Activated CD4-positive, alpha-beta T cell treated with anti-CD3 and anti-CD28 coated beads, Interleukin-2, amount 50 U/mL, for 48 hours (primary cell): ENCODE data around the gene ANAPC2.
A peak's percentile ranks its signal among the peaks of the same experiment; 100 is the strongest.

Experiments used
- DNase-seq, 2 experiments: peaks; one replicate each; pipeline ENCODE4 v3.0.0-alpha.2; 2020

Gene ANAPC2

DNA sequence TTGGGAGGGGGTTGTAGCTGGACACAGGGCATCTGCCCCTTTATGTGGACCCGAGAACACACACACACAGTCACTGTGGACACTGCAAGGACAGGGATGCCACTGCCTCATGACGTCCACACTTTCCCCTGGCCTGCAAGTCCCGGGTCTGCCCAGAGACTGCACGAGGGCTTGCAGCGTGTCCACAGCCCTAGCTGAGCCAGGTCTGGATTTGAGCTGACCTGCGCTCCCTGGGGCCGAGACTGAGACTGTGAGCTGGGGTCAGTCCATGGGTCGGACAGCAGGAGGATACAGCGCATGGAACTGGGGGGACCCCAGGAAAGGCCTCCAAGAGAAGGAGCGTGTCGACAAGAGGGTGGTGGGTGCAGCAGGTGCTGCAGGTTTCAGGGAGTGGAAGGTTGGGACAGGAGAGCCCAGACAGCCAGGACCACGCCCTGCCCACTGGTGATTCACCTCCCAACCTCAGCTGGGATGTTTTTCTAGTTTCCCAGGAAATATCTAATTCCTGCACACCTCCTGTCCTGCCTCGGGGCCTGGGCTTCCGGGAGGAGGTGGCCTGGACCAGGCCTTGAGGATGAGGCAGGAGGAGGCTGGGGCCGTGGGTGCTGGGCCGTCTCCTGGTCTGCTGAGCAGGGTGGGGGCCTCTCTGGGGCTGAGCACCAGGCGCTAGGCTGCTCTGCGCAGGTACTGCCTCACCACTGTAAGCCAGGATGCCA, 38.1 kb upstream of the ANAPC2 start:
- DNase-seq, result no peak

DNA sequence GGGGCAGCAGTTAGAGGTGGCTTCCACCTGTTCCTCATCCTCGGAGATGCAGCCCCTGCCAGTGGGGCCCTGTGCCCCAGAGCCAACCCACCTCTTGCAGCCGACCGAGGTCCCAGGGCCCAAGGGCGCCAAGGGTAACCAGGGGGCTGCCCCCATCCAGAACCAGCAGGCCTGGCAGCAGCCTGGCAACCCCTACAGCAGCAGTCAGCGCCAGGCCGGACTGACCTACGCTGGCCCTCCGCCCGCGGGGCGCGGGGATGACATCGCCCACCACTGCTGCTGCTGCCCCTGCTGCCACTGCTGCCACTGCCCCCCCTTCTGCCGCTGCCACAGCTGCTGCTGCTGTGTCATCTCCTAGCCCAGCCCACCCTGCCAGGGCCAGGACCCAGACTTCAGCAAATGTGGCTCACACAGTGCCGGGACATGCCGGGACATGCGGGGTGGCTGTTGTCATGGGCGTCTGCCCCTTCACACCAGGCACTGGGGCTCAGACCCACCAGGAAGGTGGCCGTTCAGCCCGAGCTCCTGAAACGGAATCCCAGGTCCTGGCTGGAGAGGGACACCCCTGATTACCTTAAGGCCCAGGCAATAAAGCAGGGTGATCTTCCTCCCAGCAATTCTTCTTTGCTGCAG, 37.5 kb upstream of the ANAPC2 start:
- no peak for DNase-seq

DNA sequence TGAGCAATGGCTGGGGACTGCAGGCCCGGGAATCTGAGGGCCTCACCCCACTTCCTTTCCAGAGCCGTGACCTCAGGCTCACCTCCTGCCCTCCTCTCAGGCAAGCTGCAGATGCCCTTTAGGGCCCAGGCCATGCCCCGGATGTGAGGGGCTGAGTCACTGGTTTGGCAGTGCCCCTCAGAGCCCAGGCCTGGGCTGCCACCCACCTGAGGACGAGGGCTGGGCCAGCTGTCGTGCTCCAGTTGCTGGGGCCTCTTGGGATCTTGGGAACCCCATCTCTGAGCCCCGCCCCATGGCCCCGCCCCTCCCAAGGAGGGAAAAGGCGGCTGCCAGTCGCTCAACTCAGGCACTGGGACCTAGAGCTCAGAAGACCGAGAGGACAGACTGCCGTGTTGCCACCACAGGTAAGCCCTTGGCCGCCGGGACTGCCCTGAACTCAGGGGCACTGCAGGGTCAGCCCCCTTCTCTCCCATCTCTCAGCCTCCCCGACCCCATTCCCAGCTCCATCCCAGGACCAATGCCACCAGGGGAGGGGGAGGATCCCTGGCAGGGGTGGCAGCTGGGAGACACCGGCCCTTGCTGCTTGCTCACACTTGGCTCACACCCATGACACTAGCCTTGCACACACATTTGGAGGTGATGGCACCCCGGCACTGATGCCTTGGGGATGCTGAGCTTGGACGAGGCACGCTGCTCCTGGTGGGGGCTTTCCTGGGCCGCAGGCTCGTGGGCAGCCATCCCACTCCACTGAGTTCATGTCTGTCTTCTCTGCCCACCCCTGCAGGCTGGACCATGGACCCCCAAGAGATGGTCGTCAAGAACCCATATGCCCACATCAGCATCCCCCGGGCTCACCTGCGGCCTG, 36.7 kb upstream of the ANAPC2 start, which contains the start of gene CYSRT1:
TSS of gene CYSRT1 (plus strand) at position 345 of the 865 bp plus-strand sequence. CDS start at position 793, 448 bp downstream.
- peak in 1 of 2 experiments; percentile 31 for DNase-seq

DNA sequence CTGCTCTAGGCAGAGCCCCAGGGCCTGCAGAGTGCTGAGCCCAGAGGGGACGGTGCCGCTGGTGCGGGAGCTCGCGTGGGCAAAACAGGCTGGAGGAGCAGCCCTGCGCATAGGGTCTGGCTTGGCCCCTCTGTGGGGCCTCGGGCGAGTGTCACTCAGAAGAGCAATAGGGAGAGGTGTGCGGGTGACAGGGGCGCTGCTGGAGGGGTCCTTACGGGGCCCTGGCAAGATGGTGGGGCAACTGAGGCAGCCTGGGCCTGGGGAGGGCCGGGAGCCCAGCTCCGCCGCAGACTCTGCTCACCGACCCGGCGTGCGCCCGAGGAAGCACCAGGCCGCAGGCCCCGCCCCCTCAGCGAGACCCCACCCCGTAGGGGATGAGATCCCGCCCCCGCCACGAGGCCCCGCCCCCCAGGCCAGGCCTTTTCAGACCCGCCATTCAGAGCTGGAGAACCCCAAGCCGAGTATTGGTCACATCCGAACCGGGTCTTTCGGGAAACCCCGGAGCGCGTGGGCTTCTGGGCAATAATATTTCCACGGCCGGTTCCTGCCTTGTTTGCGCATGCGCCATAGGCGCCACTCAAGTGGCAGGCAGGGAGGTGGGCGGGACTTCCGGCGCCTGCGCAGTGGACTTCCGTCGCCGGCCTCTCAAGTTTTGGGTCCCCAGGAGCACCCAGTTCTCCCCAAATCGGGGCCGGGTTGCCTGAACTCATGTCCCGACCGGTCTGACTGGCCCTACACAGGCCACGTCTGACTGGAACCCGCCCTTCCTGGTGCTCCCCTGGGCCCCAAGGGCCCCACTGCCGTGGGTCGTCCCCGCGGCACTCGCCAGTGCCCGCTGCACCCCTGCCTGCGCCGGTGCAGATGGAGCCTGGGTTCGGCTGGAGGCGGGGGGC, 35.0 kb upstream of the ANAPC2 start:
- peak; percentile 97 to 98 for DNase-seq

DNA sequence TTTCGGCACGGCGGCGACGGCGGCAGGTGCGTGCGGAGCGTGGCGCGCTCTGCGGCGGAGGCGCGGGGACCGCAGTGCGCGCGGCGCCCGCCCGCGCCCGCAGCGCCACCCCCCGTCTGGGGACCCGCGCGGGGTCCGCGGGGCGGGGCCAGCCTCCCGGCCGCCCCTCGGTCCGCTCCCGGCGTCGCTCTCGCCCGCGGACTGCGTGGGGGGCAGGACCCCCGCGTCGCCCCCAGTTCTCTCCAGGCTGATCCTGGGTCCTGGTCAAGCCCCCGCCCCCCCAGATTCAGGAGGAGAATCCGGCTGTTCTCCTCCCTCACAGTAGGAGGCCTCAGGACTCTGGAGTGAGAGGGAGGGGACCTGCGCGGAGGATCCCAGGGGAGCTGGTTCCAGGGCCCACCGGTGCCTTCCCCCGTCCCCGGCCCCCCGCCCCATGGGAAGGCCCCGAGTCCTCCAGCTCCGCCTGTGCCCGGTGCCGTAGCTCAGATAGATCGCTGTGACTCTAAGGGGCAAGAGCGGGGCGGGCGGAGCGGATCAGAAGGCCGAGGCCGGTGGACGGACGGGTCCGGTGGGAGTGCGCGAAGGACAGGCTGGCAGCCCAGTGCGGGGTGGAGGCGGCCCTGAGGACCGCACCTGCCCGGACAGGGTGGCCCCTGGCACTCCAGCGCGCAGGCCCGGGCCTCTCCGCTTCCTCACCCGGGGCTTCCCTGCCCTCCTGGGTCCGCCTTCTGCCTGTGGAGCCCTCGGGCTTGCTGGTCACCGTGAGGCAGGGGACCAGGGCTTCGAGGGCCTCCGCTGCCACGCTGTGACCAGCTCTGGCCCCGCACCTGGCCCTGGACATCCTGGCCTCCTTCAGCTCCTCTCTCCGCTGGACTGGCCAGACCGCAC, 34.1 kb upstream of the ANAPC2 start, which contains the start of gene RNF208:
TSS of gene RNF208 (minus strand) at position 51 of the 888 bp plus-strand sequence. CDS start 1,028 bp downstream, outside the sequence.
- DNase-seq, result no peak

DNA sequence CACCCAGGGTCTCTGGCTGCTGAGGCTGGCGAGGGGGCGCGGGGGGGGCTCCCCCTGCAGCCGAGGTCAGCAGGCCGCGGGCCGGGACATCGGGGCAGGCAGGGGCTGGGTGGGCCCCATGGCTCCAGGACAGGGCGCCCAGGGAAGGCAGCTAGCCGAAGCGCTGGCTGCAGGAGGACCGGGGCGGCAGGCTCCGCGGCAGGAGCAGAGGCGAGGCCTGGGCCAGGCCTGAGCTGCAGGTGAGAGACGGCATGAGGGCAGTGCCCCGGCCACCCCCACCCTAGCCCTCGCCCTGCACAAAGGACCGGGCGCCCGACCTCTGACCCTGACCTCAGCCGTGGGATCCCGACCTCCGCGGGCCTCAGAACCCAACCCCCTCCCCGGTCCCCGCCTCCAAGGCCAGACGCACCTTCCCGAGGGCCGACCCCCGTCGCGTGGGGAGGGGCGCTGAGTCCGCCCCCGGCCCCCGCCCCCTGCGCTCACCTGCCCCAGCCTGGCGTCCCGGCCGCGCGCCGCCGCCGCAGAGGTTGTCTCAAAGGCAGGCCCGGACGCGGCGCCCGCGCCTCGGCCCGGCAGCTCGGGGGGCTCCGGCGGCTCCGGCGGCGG, 33.2 kb upstream of the ANAPC2 start:
- DNase-seq, result no peak

DNA sequence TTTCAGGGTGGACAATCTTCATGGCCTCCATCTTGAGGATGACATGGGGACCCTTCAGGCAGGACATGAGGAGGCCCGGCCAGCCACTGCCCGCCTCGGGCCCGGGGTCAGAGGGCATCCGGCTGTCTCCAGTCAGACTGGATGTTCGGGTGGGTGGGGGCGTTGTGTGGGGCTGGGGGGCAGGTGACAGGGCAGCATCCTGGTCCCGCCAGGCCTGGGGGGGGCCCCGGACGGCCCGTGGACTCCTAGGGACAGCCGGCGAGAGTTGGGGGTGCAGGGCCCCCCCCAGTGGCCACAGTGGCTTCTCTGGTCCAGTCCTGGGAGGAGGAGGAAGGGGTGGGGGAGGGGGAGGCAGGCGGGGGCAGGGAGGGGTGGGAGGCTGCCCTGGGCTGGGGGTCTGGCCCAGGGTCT, 32.7 kb upstream of the ANAPC2 start:
- DNase-seq, result no peak

DNA sequence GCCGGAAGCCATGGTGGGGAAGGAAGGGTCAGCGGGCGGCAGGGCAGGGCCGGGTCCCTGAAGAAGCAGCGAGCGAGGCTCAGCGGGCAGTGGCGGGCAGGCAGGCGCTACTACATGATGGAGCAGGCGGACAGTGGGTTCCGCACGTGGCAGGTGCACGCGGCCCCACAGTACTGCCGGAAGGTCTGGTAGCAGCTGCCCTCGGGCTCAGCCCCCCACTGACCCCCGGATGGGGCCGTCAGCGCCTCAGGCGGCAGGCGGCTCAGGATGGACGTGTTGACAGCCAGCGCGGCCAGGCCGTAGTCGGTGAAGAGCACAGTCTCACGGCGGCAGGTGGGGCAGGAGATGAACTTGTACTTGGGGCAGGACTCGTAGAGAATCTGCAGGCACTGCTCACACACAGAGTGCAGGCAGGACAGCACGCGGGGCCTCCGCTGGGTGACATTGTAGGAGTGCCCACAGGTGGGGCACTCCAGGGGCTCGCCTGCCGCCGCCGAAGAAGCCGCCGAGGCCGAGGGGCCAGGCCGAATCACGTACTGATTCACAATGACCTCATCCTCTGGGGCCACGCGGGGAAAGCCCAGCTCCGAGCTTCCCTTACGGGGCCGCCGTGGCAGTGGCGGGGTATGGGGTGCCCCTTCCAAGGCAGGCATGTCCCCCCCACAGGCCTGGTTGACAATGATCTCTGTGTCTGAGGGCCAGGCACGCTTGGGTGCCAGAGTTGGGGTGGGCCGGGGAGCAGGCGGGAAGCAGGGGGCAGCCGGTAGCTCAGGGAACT, 32.1 kb upstream of the ANAPC2 start:
- no peak for DNase-seq

DNA sequence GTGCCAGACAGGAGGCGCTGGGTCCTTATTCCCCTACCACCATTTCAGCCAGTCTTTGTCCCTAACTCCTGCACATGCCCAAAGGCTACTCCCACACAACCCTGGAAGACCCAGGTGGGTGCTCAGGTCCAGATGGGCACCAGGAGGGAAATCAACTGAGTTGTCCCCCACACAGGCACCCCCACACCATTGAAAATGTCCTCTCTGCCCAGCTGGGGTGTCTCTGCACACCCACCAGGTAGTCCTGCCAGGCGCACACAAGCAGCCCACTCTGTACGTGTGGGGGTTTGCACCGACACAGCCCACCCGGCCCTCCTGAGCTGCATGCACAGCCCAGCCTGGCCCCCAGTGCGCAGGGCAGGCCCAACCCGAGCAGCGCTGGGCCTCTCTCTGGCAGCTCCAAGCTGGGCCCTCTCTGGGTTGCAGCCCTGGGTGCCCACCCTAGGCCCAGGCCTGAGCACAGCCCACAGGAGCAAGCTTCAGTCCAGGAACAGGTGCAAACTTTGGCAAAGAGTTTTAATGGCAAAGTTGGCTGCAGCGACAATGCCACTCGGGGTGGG, 31.5 kb upstream of the ANAPC2 start:
- no peak for DNase-seq

DNA sequence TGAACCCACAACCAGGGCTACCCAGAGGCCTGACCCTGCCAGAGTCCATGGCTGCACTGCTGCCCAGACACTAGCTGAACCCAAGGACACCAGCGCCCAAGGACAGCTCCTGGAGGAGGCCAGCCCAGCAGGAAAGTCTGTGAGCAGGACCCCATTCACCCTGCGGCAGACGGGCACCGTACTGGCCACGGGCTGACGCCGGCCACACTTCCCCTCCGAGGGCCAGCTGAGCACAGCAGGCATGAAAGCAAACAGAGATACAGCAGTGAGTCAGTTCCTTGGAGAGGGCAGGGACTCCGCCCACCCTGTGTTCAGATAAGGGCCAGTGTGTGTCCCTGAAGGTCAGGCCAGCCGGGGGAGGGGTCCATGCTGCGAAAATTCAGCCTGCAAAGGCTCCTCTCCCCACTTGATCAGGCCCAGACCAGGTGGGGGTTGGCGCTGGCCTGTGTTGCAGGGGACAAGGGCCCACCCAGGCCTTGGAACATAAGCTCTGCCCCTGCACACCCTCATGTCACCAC, 30.5 kb upstream of the ANAPC2 start:
- no peak for DNase-seq

DNA sequence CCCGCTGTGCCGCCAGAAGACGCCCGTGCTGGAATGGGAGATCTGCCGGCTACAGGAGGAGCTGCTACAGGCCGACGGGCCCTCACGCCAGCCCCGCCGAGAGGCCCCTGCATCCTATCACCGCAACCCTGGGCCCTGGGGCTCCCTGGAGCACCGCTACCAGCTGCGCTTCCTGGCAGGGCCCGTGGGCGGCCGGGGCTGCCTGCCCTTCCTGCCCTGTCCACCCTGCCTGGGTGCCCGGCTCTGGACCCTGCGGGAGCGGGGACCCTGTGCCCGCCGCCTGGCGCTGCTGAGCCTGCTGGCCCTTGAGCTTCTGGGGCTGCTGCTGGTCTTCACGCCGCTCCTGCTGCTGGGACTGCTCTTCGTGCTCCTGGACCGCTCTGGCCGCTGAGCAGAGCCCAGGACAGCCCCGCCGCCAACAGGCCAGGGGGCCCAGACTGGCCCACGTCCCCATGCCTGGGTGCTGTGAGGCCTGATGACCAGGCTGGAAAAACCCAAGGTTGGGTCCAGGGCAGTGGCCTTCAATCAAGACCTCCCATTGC, 29.9 kb upstream of the ANAPC2 start:
- no peak for DNase-seq

DNA sequence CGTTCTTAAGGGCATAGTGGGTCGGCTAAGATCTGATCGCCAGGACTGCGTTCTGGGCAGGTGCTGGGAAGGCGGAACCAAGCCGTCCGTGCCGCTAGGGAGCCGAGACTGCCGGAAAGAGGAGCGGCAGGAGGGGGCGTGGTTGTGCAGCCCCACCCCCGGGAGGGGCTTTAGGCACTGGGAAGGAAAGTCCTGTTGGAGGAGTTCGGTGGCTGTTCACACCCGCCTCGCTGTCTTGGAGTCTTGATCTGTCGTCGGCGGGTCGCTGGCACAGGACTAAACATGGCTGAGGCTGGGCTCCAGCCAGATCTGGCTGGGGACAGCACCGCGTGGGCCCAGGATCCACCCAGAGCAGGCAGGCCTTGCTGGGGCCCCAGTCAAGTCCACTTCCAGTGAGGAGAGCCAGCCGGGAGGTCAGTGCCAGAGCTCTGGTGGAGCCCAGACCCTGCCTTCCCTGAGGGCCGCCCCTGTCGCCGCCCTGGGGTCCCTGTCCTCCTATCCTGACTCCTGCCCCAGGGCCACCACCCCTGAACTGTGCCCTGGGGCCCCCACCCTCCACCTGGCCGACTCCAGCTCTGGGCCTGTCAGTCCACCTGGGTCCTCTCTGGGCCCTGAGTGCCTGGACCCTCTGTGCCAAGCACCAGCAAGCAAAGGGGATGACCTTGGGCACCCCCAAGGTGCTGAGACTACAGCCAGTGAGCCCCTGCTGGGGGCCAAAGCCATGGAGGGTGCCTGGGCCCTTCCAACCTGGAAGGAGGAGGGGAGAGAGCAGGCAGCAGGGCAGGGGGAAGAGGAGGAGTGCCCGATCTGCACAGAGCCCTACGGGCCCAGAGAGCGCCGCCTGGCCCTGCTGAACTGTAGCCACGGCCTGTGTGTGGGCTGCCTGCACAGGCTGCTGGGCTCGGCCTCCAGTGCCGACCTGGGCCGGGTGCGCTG, 29.2 kb upstream of the ANAPC2 start:
- no peak for DNase-seq

DNA sequence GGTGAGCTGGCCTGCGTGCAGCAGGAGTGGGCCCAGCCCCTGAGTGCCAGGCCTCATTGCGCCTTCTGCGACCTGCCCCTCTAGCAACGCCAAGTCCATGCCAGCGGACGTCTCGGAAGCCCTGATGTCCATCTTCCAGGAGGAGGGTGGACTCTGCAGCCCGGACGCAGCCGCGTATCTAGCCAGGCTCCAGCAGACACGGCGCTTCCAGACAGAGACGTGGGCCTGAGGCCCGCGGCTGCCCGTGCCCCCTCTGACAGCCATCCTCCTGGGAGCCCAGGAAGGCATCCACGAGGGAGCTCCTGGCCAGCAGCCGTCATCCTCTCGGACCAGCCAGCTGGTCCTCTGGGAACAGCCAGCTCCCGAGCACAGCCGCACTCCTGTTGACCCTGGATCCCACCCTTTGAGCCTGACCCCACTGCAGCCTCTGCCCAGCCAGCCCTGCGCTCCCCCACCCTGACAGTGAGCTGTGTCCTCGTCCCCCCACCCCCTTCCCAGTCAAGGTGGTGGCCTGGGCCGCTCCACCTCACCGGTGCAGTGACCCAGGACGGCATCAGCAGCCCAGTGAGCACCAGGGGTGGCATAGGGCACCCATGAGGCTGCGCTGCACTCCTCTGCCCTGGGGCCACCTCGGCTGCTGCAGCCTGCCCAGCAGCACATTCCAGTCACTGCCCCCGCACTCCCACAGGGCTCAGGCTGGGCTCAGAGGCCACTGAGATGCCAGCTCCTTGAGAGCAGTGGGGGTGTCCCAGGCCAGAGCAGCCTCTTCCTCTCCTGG, 28.0 kb upstream of the ANAPC2 start:
- no peak for DNase-seq

DNA sequence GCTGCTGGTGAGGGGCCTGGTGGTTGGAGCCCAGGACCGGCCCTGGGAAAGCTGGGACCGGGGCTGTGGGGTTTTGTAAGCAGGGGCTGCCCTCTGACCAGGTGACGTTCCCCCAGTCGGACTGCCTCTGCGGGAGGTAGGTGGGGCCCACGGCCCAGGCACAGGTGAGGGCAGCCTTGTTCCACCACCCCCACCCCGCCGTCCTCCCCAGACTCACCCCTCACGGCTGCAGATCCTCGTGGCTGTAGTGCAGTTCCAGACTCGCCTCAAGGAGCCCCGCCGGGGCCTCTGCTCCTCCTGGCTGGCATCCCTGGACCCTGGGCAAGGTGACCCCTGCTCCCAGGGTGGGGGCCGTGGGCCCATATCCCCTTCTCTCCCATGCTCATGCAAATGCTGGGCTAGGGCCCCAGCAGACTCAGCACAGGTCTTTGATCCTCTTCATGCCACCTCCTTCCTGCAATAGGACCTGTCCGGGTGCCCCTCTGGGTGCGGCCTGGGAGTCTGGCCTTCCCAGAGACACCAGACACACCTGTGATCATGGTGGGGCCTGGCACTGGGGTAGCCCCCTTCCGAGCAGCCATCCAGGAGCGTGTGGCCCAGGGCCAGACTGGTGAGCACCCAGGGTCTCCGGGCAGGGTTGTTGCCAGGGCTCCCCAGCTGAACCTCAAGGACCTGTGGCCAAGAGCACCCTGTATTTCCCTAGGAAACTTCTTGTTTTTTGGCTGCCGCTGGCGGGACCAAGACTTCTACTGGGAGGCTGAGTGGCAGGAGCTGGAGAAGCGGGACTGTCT, 27.0 kb upstream of the ANAPC2 start:
- DNase-seq, result no peak

DNA sequence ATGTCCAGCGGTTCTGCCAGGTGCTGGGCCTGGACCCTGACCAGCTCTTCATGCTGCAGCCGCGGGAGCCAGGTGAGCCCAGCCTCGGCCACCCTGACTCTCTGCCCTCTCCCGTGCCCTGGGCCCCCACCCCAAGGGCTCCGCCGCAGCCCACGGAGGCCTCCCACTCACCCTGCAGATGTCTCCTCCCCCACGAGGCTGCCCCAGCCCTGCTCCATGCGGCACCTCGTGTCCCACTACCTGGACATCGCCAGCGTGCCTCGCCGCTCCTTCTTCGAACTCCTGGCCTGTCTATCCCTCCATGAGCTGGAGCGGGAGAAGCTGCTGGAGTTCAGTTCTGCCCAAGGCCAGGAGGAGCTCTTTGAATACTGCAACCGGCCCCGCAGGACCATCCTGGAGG, 26.3 kb upstream of the ANAPC2 start:
- no peak for DNase-seq
